ENCODE data around the gene ELMO3. TPM values are rescaled to one million over a fixed set of nuclear protein-coding genes. Genes with fewer than 3 reads are reported as not detected.

ELMO3 gene
- total and polyA plus RNA-seq, 4 donors, result 1.7 to 3.8 (median 3.1) TPM

GRCh38 chr16:67191995-67192681, 6.8 kb upstream of the ELMO3 start, which contains the start of gene E2F4:
E2F4 (plus strand) TSS chr16:67192155; CDS start chr16:67192228, 73 bp downstream.
- peak within 1 kb of the TSS; percentile 90 to 96 for H3K9ac ChIP-seq (ENCODE audit: low read depth in 1 of 2, low read length in 2 of 2)
- H3K4me1 ChIP-seq (ENCODE audit: control insufficient read depth in 4 of 4, insufficient read depth in 4 of 4, low read length in 3 of 4), result peaks cover 8 to 26% (median 22%) of the 10 kb centered on the region in 4 donors
- H3K4me3 ChIP-seq (ENCODE audit: low read depth in 1 of 3, low read length in 3 of 3), result peak within 1 kb of the TSS; percentile 88 to 97 (median 92)
- peak within 1 kb of the TSS; percentile 33 to 61 for H3K27ac ChIP-seq (ENCODE audit: low read depth in 1 of 2, low read length in 2 of 2)
- DNase-seq (ENCODE audit: low spot score), result peak; percentile 88
- WGBS, result under 1% methylated on average over 54 of the region's 54 CpGs
- no peaks in the 10 kb centered on the region for H3K9me3 ChIP-seq (ENCODE audit: control insufficient read depth in 4 of 4, low read length in 3 of 4)
- TF ChIP-seq EGR1 (IDR thresholded peaks at IDR 0.05; ENCODE audit: low read depth in 2 of 2), result peak; percentile 84 to 86
- peak; percentile 63 for TF ChIP-seq YY1 (IDR thresholded peaks at IDR 0.05)
- TF ChIP-seq FOXA2 (IDR thresholded peaks at IDR 0.05), result no peak
- TF ChIP-seq MAX (IDR thresholded peaks at IDR 0.05), result no peak
- no peak for TF ChIP-seq HNF4A (conservative IDR thresholded peaks at IDR 0.05)
- TF ChIP-seq TAF1 (conservative IDR thresholded peaks at IDR 0.05), result no peak
- TF ChIP-seq ZBTB33 (IDR thresholded peaks at IDR 0.05), result no peak
- no peak for TF ChIP-seq HNF4G (IDR thresholded peaks at IDR 0.05)
- TF ChIP-seq CTCF (IDR thresholded peaks at IDR 0.05; ENCODE audit: low read depth, low read length, missing input control), result peak; percentile 2
- TF ChIP-seq SP1 (IDR thresholded peaks at IDR 0.05), result peak; percentile 50
- peak in 1 of 2 donors; percentile 40 for TF ChIP-seq RAD21 (IDR thresholded peaks at IDR 0.05)
- peak; percentile 85 to 95 for TF ChIP-seq GABPA (IDR thresholded peaks at IDR 0.05 in 1 of 2, conservative IDR thresholded peaks at IDR 0.05 in 1 of 2)
- peaks cover 10 to 31% (median 22%) of the 10 kb centered on the region in 4 donors for H3K36me3 ChIP-seq (ENCODE audit: control insufficient read depth in 4 of 4, insufficient read depth in 3 of 4, low read depth in 1 of 4, low read length in 3 of 4)
- no peaks in the 10 kb centered on the region for H3K27me3 ChIP-seq (ENCODE audit: control insufficient read depth in 4 of 4, insufficient read depth in 4 of 4, low read length in 3 of 4)

- H3K9ac ChIP-seq (ENCODE audit: low read depth in 1 of 2, low read length in 2 of 2), result peak overlapping the region; percentile 90 to 96
- no peaks in the 10 kb centered on the region for H3K9me3 ChIP-seq (ENCODE audit: control insufficient read depth in 4 of 4, low read length in 3 of 4)
- no peaks in the 10 kb centered on the region for H3K27me3 ChIP-seq (ENCODE audit: control insufficient read depth in 4 of 4, insufficient read depth in 4 of 4, low read length in 3 of 4)
- peaks cover 8 to 26% (median 22%) of the 10 kb centered on the region in 4 donors for H3K4me1 ChIP-seq (ENCODE audit: control insufficient read depth in 4 of 4, insufficient read depth in 4 of 4, low read length in 3 of 4)
- H3K27ac ChIP-seq (ENCODE audit: low read depth in 1 of 2, low read length in 2 of 2), result peak overlapping the region in 1 of 2 donors; percentile 33
- DNase-seq (ENCODE audit: low spot score), result peak; percentile 47
- WGBS, result 30% methylated on average over 17 of the region's 17 CpGs
- TF ChIP-seq RXRA (IDR thresholded peaks at IDR 0.05), result no peak
- TF ChIP-seq REST (IDR thresholded peaks at IDR 0.05), result no peak
- no peak for TF ChIP-seq FOXA1 (IDR thresholded peaks at IDR 0.05)
- TF ChIP-seq NR2F2 (IDR thresholded peaks at IDR 0.05), result no peak
- no peak for TF ChIP-seq EGR1 (IDR thresholded peaks at IDR 0.05; ENCODE audit: low read depth in 2 of 2)
- no peak for TF ChIP-seq MAX (IDR thresholded peaks at IDR 0.05)
- TF ChIP-seq RAD21 (IDR thresholded peaks at IDR 0.05), result no peak
- H3K4me3 ChIP-seq (ENCODE audit: low read depth in 1 of 3, low read length in 3 of 3), result peak overlapping the region; percentile 88 to 97 (median 92)
- H3K36me3 ChIP-seq (ENCODE audit: control insufficient read depth in 4 of 4, insufficient read depth in 3 of 4, low read depth in 1 of 4, low read length in 3 of 4), result peaks cover 11 to 38% (median 26%) of the 10 kb centered on the region in 4 donors
These were observed 6.1 kb upstream of the ELMO3 start for GRCh38 chr16:67192781-67193361.
